GM21717 (cell line): ENCODE results near the gene ARHGAP23.
"Not testable (repeated sequence)": the region's sequence is repeated elsewhere in the genome, so short reads cannot be mapped to it uniquely, and the experiment has no call there.

Source experiments
- ATAC-seq: cut with Tn5 transposase; IDR thresholded peaks from one replicate; pipeline ENCODE4 v1.9.1; 2021; ENCODE audit warnings: mild to moderate bottlenecking, moderate library complexity; ENCODE audit not compliant: unreplicated experiment

ARHGAP23 gene

GRCh38 chr17:38420518-38420917, 7.7 kb upstream of the ARHGAP23 start:
- ATAC-seq: no peak

- ATAC-seq: no peak
These were observed 7.0 kb upstream of the ARHGAP23 start for GRCh38 chr17:38421171-38421841.

- no peak for ATAC-seq
These were observed 6.1 kb upstream of the ARHGAP23 start for GRCh38 chr17:38421871-38422827.

- no peak for ATAC-seq
These were observed 3.8 kb upstream of the ARHGAP23 start for GRCh38 chr17:38424297-38424972.

- ATAC-seq: no peak
These were observed 3.2 kb upstream of the ARHGAP23 start for GRCh38 chr17:38425031-38425430.

GRCh38 chr17:38425744-38426143, 2.5 kb upstream of the ARHGAP23 start:
- no peak for ATAC-seq

- ATAC-seq: no peak
These were observed 1.8 kb upstream of the ARHGAP23 start for GRCh38 chr17:38426441-38426840.

- ATAC-seq: no peak
These were observed 909 bp upstream of the ARHGAP23 start for GRCh38 chr17:38427160-38427949.

- no peak for ATAC-seq
These were observed 543 bp downstream of the ARHGAP23 start for GRCh38 chr17:38428643-38429371.

- no peak for ATAC-seq
These were observed 1.3 kb downstream of the ARHGAP23 start for GRCh38 chr17:38429476-38430100.

GRCh38 chr17:38430316-38430715, 2.1 kb downstream of the ARHGAP23 start:
- no peak for ATAC-seq

- ATAC-seq: no peak
These were observed 2.6 kb downstream of the ARHGAP23 start for GRCh38 chr17:38430822-38431221.

GRCh38 chr17:38431346-38432145, 3.3 kb downstream of the ARHGAP23 start:
- no peak for ATAC-seq

- ATAC-seq: no peak
These were observed 6.0 kb downstream of the ARHGAP23 start for GRCh38 chr17:38434178-38434665.

GRCh38 chr17:38435795-38436194, 7.5 kb downstream of the ARHGAP23 start:
- no peak for ATAC-seq

- no peak for ATAC-seq
These were observed 8.1 kb downstream of the ARHGAP23 start for GRCh38 chr17:38436386-38436785.

- ATAC-seq: not testable (repeated sequence)
These were observed 9.0 kb downstream of the ARHGAP23 start for GRCh38 chr17:38437313-38437712.

- ATAC-seq: no peak
These were observed 11.2 kb downstream of the ARHGAP23 start for GRCh38 chr17:38439436-38439835.
